HFF-Myc (cell line): ENCODE results near the gene NOL4L.
"Not testable (repeated sequence)": the region's sequence is repeated elsewhere in the genome, so short reads cannot be mapped to it uniquely, and the experiment has no call there.

Experiments used
- DNase-seq: peaks from one replicate; pipeline ENCODE4 v3.0.0-alpha.2; 2011; ENCODE audit warnings: low read depth; ENCODE audit errors: extremely low read depth
- H3K4me3 ChIP-seq: replicated peaks from 2 replicates; pipeline ENCODE4 v1.5.1; 2011; ENCODE audit warnings: low read depth, mild to moderate bottlenecking, control low read depth, low read length
- CTCF ChIP-seq: IDR thresholded peaks from 2 replicates; pipeline ENCODE4 v1.5.1; 2012; ENCODE audit warnings: mild to moderate bottlenecking, low read depth, low read length, control low read depth; ENCODE audit errors: missing control alignments

Gene NOL4L

DNA sequence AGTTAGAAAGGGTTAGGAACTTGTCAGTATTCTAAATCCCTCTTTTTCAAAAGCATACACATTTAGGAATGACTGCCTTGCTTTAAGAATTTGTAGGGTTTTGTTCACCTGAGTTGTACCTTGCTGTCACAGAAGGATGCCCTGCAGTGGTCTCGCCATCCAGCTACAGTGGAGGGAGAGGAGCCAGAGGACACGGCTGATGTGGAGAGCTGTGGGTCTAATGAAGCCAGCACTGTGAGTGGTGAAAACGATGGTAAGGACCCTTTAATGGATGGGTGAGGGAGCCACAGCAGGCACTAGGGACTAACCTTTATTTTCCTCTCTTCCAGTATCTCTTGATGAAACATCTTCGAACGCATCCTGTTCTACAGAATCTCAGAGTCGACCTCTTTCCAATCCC, 157.1 kb downstream of the NOL4L start:
- no peak overlapping the region for H3K4me3 ChIP-seq
- no peak for TF ChIP-seq CTCF
- no peak for DNase-seq

DNA sequence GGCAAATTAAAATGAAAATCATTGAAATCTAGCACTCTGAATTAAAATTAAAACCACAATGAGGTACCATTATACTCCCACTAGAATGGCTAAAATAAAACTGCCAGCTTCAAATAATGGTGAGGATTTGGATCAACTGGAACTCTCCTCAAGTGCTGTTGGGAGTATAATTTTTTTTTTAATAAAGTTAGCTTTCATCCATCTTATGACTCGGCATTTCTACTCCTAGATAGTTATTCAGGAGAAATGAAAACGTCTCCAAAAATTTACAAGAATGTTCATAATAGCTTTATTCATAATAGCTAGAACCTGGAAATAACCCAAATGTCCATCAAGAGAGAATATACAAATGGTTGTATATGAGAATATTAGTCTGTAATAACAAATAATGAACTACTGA, 163.8 kb downstream of the NOL4L start:
- no peak for TF ChIP-seq CTCF
- DNase-seq = no peak
- no peak overlapping the region for H3K4me3 ChIP-seq

DNA sequence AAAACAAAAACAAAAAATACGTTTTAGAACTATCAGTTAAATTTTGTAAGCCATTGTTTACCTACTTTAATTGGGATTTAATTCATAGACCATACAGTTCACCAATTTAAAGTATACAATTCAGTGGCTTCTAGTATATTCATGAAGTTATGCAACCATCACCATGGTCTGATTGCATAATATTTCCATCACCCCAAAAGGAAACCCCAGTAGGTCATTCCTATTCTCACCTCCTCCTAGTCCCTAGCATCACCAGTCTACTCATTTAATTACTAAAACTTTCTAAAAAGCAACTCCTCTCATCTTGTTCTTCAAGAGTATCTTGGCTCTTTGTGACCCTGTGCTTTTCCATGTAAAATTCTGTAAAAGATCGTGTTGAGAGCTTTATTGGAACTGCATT, 166.8 kb downstream of the NOL4L start:
- no peak for DNase-seq
- H3K4me3 ChIP-seq = no peak overlapping the region
- no peak for TF ChIP-seq CTCF

DNA sequence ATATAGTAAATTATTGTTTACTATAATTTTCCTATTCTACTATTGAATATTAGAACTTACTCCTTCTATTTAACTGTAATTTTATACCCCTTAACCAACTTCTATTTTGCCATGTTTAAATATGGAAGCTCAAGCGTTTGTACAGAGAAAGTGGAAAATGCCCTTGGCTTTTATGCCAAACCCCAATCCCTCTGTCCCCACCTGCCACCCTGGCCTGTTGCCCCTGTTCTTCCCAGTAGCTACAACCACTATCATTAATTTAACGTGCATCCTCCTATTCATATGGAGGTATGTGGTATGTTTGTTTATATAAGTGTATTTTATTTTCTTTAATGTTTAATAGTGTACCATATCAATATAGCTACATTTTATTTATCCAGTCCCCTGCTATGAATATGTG, 168.9 kb downstream of the NOL4L start:
- DNase-seq = no peak
- no peak overlapping the region for H3K4me3 ChIP-seq
- TF ChIP-seq CTCF = no peak

DNA sequence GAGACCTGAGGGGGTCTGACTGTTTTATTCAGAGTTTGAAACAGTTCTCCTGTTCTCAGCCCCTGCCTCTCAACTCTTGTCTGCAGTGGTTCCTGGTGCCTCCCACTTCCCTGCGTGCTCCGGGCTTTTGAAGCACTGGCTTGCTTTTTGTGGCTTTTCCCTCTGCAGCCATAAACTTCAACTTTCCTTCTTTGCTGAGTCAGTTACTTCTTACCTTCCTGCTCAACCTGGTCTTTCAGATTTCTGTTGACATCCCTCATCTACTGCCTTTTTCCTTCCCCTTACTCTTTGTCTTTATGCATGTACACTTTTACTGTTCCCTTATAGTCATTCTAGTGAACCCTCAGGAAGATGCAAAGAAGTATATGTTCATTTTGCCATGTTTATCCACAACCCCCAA, 169.6 kb downstream of the NOL4L start:
- no peak for DNase-seq
- H3K4me3 ChIP-seq = no peak overlapping the region
- TF ChIP-seq CTCF = no peak

- H3K4me3 ChIP-seq = no peak overlapping the region
- no peak for DNase-seq
- TF ChIP-seq CTCF = no peak
Observed at GRCh38 chr20:32411955-32412706, 173.0 kb downstream of the NOL4L start.

DNA sequence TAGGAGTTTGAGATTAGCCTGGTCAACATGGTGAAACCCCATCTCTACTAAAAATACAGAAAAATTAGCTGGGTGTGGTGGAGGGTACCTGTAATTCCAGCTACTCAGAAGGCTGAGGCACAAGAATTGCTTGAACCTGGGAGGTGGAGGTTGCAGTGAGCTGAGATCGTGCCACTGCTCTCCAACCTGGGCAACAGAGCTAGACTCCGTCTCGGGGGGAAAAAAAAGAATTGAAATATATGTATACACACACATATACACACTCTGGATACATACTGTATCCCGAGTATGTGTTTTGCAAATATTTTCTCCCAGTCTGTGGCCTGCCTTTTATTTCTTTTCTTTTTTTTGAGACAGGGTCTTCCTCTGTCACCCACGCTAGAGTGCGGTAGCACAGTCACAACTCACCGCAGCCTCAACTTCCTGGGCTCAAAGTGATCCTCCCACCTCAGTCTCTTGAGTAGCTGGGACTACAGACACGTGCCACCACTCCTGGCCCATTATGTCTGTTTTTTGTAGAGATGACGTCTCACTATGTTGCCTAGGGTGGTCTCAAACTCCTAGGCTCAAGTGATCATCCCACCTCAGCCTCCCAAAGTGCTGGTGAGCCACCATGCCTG, 177.9 kb downstream of the NOL4L start:
- not testable (repeated sequence) for DNase-seq, H3K4me3 ChIP-seq
